Cerebellar nuclear complex (tissue), 1 donor: ENCODE data around the gene PTMS.
"Not testable (repeated sequence)": the region's sequence is repeated elsewhere in the genome, so short reads cannot be mapped to it uniquely, and the experiment has no call there.

ENCODE experiments used
- DNase-seq, 2 experiments: peaks; one replicate each; lab custom pipeline; 2025; lab: John Stamatoyannopoulos, UW

The PTMS gene

GRCh38 chr12:6765634-6766581 lies at the start of gene PTMS:
Gene PTMS (plus strand): TSS chr12:6766363. CDS start chr12:6766706, 343 bp downstream.
- peak; percentile 75 to 83 for DNase-seq

GRCh38 chr12:6716874-6717437 lies 49.2 kb upstream of the PTMS start:
- no peak for DNase-seq

- DNase-seq = no peak
Observed at GRCh38 chr12:6722863-6723262, 43.3 kb upstream of the PTMS start.

GRCh38 chr12:6723607-6724408 lies 42.4 kb upstream of the PTMS start, which contains the start of gene COPS7A:
Gene COPS7A (plus strand): TSS chr12:6724046. CDS start chr12:6724657, 611 bp downstream.
- peak; percentile 91 to 98 for DNase-seq

GRCh38 chr12:6724409-6724797 lies 41.8 kb upstream of the PTMS start:
- no peak for DNase-seq

GRCh38 chr12:6725350-6725749 lies 40.8 kb upstream of the PTMS start:
- no peak for DNase-seq

- no peak for DNase-seq
Observed at GRCh38 chr12:6729186-6729585, 37.0 kb upstream of the PTMS start.

GRCh38 chr12:6730169-6730568 lies 36.0 kb upstream of the PTMS start:
- DNase-seq = no peak

GRCh38 chr12:6734506-6735387 lies 31.4 kb upstream of the PTMS start:
- DNase-seq = peak in 1 of 2 experiments; percentile 52

GRCh38 chr12:6735448-6736191 lies 30.5 kb upstream of the PTMS start:
- peak in 1 of 2 experiments; percentile 48 for DNase-seq

- DNase-seq = no peak
Observed at GRCh38 chr12:6736754-6737153, 29.4 kb upstream of the PTMS start.

GRCh38 chr12:6742080-6742479 lies 24.1 kb upstream of the PTMS start:
- DNase-seq = not testable (repeated sequence)

- no peak for DNase-seq
Observed at GRCh38 chr12:6742834-6743233, 23.3 kb upstream of the PTMS start.

- DNase-seq = not testable (repeated sequence)
Observed at GRCh38 chr12:6743300-6743699, 22.9 kb upstream of the PTMS start.

GRCh38 chr12:6745741-6746525 lies 20.2 kb upstream of the PTMS start:
- DNase-seq = no peak

- no peak for DNase-seq
Observed at GRCh38 chr12:6747216-6747615, 18.9 kb upstream of the PTMS start.

GRCh38 chr12:6748761-6749160 lies 17.4 kb upstream of the PTMS start:
- no peak for DNase-seq

GRCh38 chr12:6750506-6750905 lies 15.7 kb upstream of the PTMS start:
- no peak for DNase-seq

- DNase-seq = no peak
Observed at GRCh38 chr12:6751767-6752166, 14.4 kb upstream of the PTMS start.
